GM18517 (cell line): ENCODE measurements around the gene RASL11A.
"Not testable (repeated sequence)": the region's sequence is repeated elsewhere in the genome, so short reads cannot be mapped to it uniquely, and the experiment has no call there.

Experiments used
- ATAC-seq: cut with Tn5 transposase; IDR thresholded peaks from one replicate; pipeline ENCODE4 v1.9.1; 2021; ENCODE audit warnings: mild to moderate bottlenecking, moderate library complexity; ENCODE audit not compliant: unreplicated experiment

Gene RASL11A

GRCh38 chr13:27267596-27267995 lies 3.0 kb upstream of the RASL11A start:
- no peak for ATAC-seq

- ATAC-seq: no peak
Observed at GRCh38 chr13:27269114-27269665, 1.4 kb upstream of the RASL11A start.

- no peak for ATAC-seq
Observed at GRCh38 chr13:27271570-27272096, 1.0 kb downstream of the RASL11A start.

- ATAC-seq: no peak
Observed at GRCh38 chr13:27273658-27274425, 3.2 kb downstream of the RASL11A start.

- ATAC-seq: no peak
Observed at GRCh38 chr13:27274631-27275030, 4.0 kb downstream of the RASL11A start.

GRCh38 chr13:27276188-27276587 lies 5.6 kb downstream of the RASL11A start:
- ATAC-seq: no peak

- no peak for ATAC-seq
Observed at GRCh38 chr13:27279506-27279905, 8.9 kb downstream of the RASL11A start.

GRCh38 chr13:27280009-27280656 lies 9.5 kb downstream of the RASL11A start:
- no peak for ATAC-seq

GRCh38 chr13:27280841-27281240 lies 10.2 kb downstream of the RASL11A start:
- ATAC-seq: no peak

GRCh38 chr13:27281420-27281819 lies 10.8 kb downstream of the RASL11A start:
- no peak for ATAC-seq

GRCh38 chr13:27283906-27284493 lies 13.4 kb downstream of the RASL11A start:
- ATAC-seq: no peak

- no peak for ATAC-seq
Observed at GRCh38 chr13:27288392-27288791, 17.8 kb downstream of the RASL11A start.

- ATAC-seq: no peak
Observed at GRCh38 chr13:27289011-27289665, 18.5 kb downstream of the RASL11A start.

- ATAC-seq: no peak
Observed at GRCh38 chr13:27290715-27291114, 20.1 kb downstream of the RASL11A start.

GRCh38 chr13:27291967-27292366 lies 21.3 kb downstream of the RASL11A start:
- ATAC-seq: not testable (repeated sequence)

- ATAC-seq: no peak
Observed at GRCh38 chr13:27293076-27293691, 22.6 kb downstream of the RASL11A start.

GRCh38 chr13:27293873-27294515 lies 23.4 kb downstream of the RASL11A start:
- ATAC-seq: no peak

- ATAC-seq: no peak
Observed at GRCh38 chr13:27295096-27295495, 24.5 kb downstream of the RASL11A start.

- ATAC-seq: no peak
Observed at GRCh38 chr13:27295660-27296059, 25.0 kb downstream of the RASL11A start.

- ATAC-seq: no peak
Observed at GRCh38 chr13:27296496-27296895, 25.9 kb downstream of the RASL11A start.
